Caco-2 (cell line): ENCODE data around the gene TACC3. TPM values are rescaled to one million over a fixed set of nuclear protein-coding genes. Genes with fewer than 3 reads are reported as not detected.

Experiments
- BruUV-seq: library from RNA; stranded (reverse); fragments of 400-500 nt; replicated peaks from 2 replicates; lab custom pipeline; 2021; lab: Mats Ljungman, UMichigan
- CTCF ChIA-PET: fragments of 300-600 bp; sonication (Branson Sonifier 250); formaldehyde crosslinking; loops from one replicate; lab custom pipeline; 2022; ENCODE audit warnings: antibody characterized with exemption; lab: Charles Lee
- POLR2A ChIA-PET: fragments of 300-600 bp; sonication (Branson Sonifier 250); formaldehyde crosslinking; loops from one replicate; lab custom pipeline; 2022; ENCODE audit warnings: antibody characterized with exemption; lab: Charles Lee
- DNase-seq, 2 experiments: peaks; one replicate each; pipeline versions ENCODE4 v3.0.0 to v3.0.0-alpha.2; 2020 to 2022
- H3K27me3 ChIP-seq: replicated peaks from 2 replicates; pipeline ENCODE4 v1.6.0; 2011; ENCODE audit warnings: low read length; ENCODE audit not compliant: control insufficient read depth, insufficient read depth
- H3K36me3 ChIP-seq: 2 replicates; pipeline ENCODE4 v1.5.1; 2011; ENCODE audit warnings: low read length; ENCODE audit not compliant: control insufficient read depth, insufficient read depth
- H3K4me1 ChIP-seq: fragments of 250-450 bp; sonication (Bioruptor Pico); 2 replicates; pipeline ENCODE4 v1.5.1; 2020; ENCODE audit warnings: mild to moderate bottlenecking
- H3K4me3 ChIP-seq: 2 replicates; pipeline ENCODE4 v1.5.1; 2011; ENCODE audit warnings: low read depth, mild to moderate bottlenecking, control low read depth, low read length
- H3K9me3 ChIP-seq: fragments of 250-450 bp; sonication (Bioruptor Pico); 2 replicates; pipeline ENCODE4 v1.5.1; 2020; ENCODE audit warnings: mild to moderate bottlenecking, moderate library complexity
- H3K27ac Mint-ChIP-seq: one replicate; pipeline ENCODE4 v1.8.0; 2022; ENCODE audit warnings: mixed read lengths; ENCODE audit not compliant: unreplicated experiment
- H3K27me3 Mint-ChIP-seq: one replicate; pipeline ENCODE4 v1.8.0; 2022; ENCODE audit warnings: mixed read lengths; ENCODE audit not compliant: insufficient read depth, unreplicated experiment
- H3K36me3 Mint-ChIP-seq: one replicate; pipeline ENCODE4 v1.8.0; 2022; ENCODE audit warnings: mild to moderate bottlenecking, mixed read lengths; ENCODE audit not compliant: insufficient read depth, unreplicated experiment
- H3K4me1 Mint-ChIP-seq: one replicate; pipeline ENCODE4 v1.8.0; 2022; ENCODE audit warnings: low read depth, mixed read lengths; ENCODE audit not compliant: unreplicated experiment
- H3K4me3 Mint-ChIP-seq: one replicate; pipeline ENCODE4 v1.8.0; 2022; ENCODE audit warnings: mild to moderate bottlenecking, moderate library complexity, mixed read lengths; ENCODE audit not compliant: unreplicated experiment
- H3K9me3 Mint-ChIP-seq: one replicate; pipeline ENCODE4 v1.8.0; 2022; ENCODE audit warnings: mixed read lengths; ENCODE audit not compliant: unreplicated experiment
- CTCF ChIP-seq, 2 experiments: fragments of 200-600 bp in 1 of 2; IDR thresholded peaks; 1 replicate in 1 of 2; 2 replicates in 1 of 2; pipeline versions ENCODE4 v1.5.1 to v1.8.0; 2011 to 2022; ENCODE audit warnings: antibody characterized with exemption in 1 of 2, control low read depth in 1 of 2, inconsistent platforms in 1 of 2, low read depth in 1 of 2, low read length in 1 of 2, mild to moderate bottlenecking in 1 of 2, moderate library complexity in 1 of 2; ENCODE audit not compliant: insufficient read depth in 1 of 2, severe bottlenecking in 1 of 2, unreplicated experiment in 1 of 2
- intact Hi-C: fragments of 100-400 bp; cut with micrococcal nuclease; formaldehyde crosslinking; loops from one replicate; pipeline ENCODE4 v1.10.0; 2022; ENCODE audit not compliant: unreplicated experiment
- total RNA-seq: library from RNA; stranded (reverse); gene quantifications from 2 replicates; pipeline ENCODE4 v1.2.3, GENCODE V29; 2022

Gene TACC3
- total RNA-seq, 1 experiment from 2014 or later: 106 TPM

- no peaks in the 10 kb centered on the region for H3K9me3 Mint-ChIP-seq
- H3K27me3 Mint-ChIP-seq: no peaks in the 10 kb centered on the region
- DNase-seq: no peak
- no TSS peak for BruUV-seq
- peak overlapping the region; percentile 73 for H3K4me3 Mint-ChIP-seq
- peak overlapping the region; percentile 72 for H3K4me3 ChIP-seq
- no peaks in the 10 kb centered on the region for H3K9me3 ChIP-seq
- H3K27ac Mint-ChIP-seq: no peak overlapping the region
- intact Hi-C loops: no loop called here
- H3K4me1 ChIP-seq: peaks cover 10% of the 10 kb centered on the region; the same call in 1 of the 2 replicates
- H3K36me3 ChIP-seq: no peaks in the 10 kb centered on the region
- peaks cover 49% of the 10 kb centered on the region for H3K36me3 Mint-ChIP-seq
- TF ChIP-seq CTCF (IDR thresholded peaks at IDR 0.05; ENCODE audit: insufficient read depth in 1 of 2, low read depth in 1 of 2, low read length in 1 of 2, severe bottlenecking in 1 of 2, unreplicated experiment in 1 of 2): no peak
- ChIA-PET CTCF (no interaction called here), POLR2A (no interaction called here)
- H3K4me1 Mint-ChIP-seq: peaks cover 8% of the 10 kb centered on the region
- no peaks in the 10 kb centered on the region for H3K27me3 ChIP-seq
These were observed 35.8 kb upstream of the TACC3 start for GRCh38 chr4:1685235-1686150.

GRCh38 chr4:1686440-1687036 lies 34.8 kb upstream of the TACC3 start:
- TF ChIP-seq CTCF (IDR thresholded peaks at IDR 0.05; ENCODE audit: insufficient read depth in 1 of 2, low read depth in 1 of 2, low read length in 1 of 2, severe bottlenecking in 1 of 2, unreplicated experiment in 1 of 2): no peak
- BruUV-seq: no TSS peak
- DNase-seq: no peak
- Mint-ChIP-seq H3K4me3 (no peak overlapping the region), H3K27ac (no peak overlapping the region), H3K9me3 (no peaks in the 10 kb centered on the region), H3K36me3 (peaks cover 59% of the 10 kb centered on the region), H3K4me1 (peaks cover 8% of the 10 kb centered on the region), H3K27me3 (no peaks in the 10 kb centered on the region)
- H3K9me3 ChIP-seq: no peaks in the 10 kb centered on the region
- peaks cover 3% of the 10 kb centered on the region for H3K36me3 ChIP-seq
- ChIA-PET POLR2A (no interaction called here), CTCF (no interaction called here)
- H3K4me1 ChIP-seq: peaks cover 10% of the 10 kb centered on the region; the same call in 1 of the 2 replicates
- no peaks in the 10 kb centered on the region for H3K27me3 ChIP-seq
- no peak overlapping the region for H3K4me3 ChIP-seq
- intact Hi-C loops: no loop called here

- Histone ChIP-seq H3K4me1 (peaks cover under 1% of the 10 kb centered on the region; the same call in 1 of the 2 replicates), H3K36me3 (peaks cover 6% of the 10 kb centered on the region), H3K27me3 (no peaks in the 10 kb centered on the region), H3K4me3 (no peak overlapping the region), H3K9me3 (no peaks in the 10 kb centered on the region)
- H3K36me3 Mint-ChIP-seq: peaks cover 77% of the 10 kb centered on the region
- H3K4me3 Mint-ChIP-seq: no peak overlapping the region
- H3K9me3 Mint-ChIP-seq: no peaks in the 10 kb centered on the region
- ChIA-PET CTCF (interaction anchor here (0.6 kb wide), 1 partner anchor 30 kb away, joined by 3 read pairs; the partner anchor contains the start of genes TACC3 and TMEM129), POLR2A (no interaction called here)
- BruUV-seq: no TSS peak
- no peaks in the 10 kb centered on the region for H3K4me1 Mint-ChIP-seq
- H3K27ac Mint-ChIP-seq: no peak overlapping the region
- no peak for TF ChIP-seq CTCF (IDR thresholded peaks at IDR 0.05; ENCODE audit: insufficient read depth in 1 of 2, low read depth in 1 of 2, low read length in 1 of 2, severe bottlenecking in 1 of 2, unreplicated experiment in 1 of 2)
- DNase-seq: no peak
- intact Hi-C loops: no loop called here
- H3K27me3 Mint-ChIP-seq: no peaks in the 10 kb centered on the region
These were observed 30.6 kb upstream of the TACC3 start for GRCh38 chr4:1690698-1691097.
